ACHN (cell line): ENCODE measurements around the gene MRAP.
A peak's percentile ranks its signal among the peaks of the same experiment; 100 is the strongest.

ENCODE experiments used
- DNase-seq: peaks from one replicate; pipeline ENCODE4 v3.0.0-alpha.2; 2015
- in situ Hi-C: cut with HindIII; loops from 2 replicates; pipeline ENCODE4 v1.10.0; 2017; ENCODE audit warnings: low sequenced_read_pairs, low pct_ligation_motif_present, low pct_unique_long_range_greater_than_20kb

Gene MRAP

GRCh38 chr21:32316361-32317215 lies 17.9 kb downstream of the MRAP start:
- DNase-seq: no peak
- in situ Hi-C loops: no loop called here

DNA sequence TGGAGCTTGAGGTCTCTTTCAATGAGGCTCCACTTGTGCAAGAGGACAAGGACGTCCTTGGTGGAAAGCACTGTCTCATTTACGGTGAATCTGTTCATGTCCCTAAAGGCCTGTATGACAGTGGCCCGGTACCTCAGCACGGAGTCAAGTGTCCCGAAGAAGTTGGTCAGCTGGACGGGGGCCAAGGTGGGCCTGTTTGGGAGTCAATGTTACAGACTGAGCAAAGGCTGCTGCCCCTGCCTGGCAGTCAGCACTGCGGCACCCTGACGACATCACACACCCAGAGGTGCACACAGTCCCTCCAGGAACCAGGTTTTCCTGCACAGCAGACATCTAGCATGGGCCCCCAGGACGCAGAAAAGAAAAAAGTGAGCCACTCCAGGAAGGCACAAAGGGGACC lies 19.1 kb downstream of the MRAP start:
- in situ Hi-C loops: no loop called here
- no peak for DNase-seq

DNA sequence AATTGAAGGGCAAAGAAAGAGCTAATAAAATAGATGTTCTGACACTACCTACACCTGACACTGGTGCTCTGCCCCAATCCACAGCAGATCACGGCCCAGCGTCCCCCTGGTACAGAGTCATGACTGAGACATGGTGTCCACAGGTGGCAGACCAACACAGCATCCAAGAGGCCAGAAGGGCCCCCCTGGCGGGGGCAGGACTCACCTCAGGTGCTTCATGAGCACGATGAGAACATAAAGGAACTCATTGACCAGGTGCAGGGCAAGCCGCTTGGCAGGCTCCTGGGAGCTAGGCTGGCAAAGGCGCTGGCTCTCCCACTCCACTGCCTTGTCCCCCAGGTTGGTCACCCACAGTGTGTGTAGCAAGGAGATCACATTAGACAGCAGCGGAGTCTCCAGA lies 20.4 kb downstream of the MRAP start:
- DNase-seq: no peak
- in situ Hi-C loops: no loop called here

GRCh38 chr21:32320059-32320458 lies 21.4 kb downstream of the MRAP start:
- in situ Hi-C loops: no loop called here
- DNase-seq: no peak

DNA sequence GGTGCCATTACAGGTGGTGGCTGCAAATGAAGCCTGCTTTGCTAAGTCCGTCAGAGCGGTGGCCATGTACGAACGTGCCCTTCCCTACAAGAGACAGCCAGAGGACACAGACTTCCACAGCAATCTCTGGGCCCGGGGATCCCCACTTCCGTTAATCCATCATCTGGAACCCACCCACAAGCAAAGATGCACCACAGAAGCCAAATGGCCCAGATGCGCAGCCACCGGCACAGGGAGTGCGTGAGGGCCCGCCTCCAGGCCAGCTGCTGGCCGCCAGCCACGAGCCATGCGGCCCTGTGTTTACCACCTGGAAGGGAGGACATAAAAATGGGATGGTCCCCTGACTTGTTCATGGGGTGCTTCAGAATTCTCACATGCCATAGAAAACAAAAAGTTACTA lies 22.1 kb downstream of the MRAP start:
- in situ Hi-C loops: no loop called here
- DNase-seq: no peak

- no peak for DNase-seq
- in situ Hi-C loops: no loop called here
Observed at GRCh38 chr21:32321480-32321879, 22.8 kb downstream of the MRAP start.

GRCh38 chr21:32322103-32322502 lies 23.4 kb downstream of the MRAP start:
- in situ Hi-C loops: no loop called here
- DNase-seq: peak; percentile 69

- in situ Hi-C loops: no loop called here
- DNase-seq: peak; percentile 40
Observed at GRCh38 chr21:32322676-32323075, 24.0 kb downstream of the MRAP start.

- in situ Hi-C loops: no loop called here
- no peak for DNase-seq
Observed at GRCh38 chr21:32325706-32326105, 27.1 kb downstream of the MRAP start.

GRCh38 chr21:32328595-32328994 lies 29.9 kb downstream of the MRAP start:
- in situ Hi-C loops: no loop called here
- DNase-seq: no peak

GRCh38 chr21:32329331-32329730 lies 30.7 kb downstream of the MRAP start:
- DNase-seq: no peak
- in situ Hi-C loops: no loop called here

DNA sequence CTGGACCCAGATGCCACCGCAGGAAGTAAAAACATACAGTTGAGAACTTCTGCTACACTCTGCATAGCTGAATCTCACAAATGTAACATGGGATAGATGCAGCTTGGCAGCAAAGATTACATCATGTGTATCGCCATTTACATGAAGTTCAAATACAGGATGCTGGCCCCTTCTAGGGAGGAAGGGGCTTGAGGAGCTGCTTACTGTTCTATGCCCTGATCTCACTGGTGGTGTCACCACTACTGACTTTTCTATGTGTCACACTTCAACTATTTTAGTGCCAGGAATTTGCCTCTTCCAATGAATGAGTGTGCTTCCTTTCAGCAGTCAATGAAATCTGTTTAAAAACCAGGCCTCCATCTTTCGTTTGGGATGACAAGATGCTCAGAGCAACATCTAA lies 31.1 kb downstream of the MRAP start:
- no peak for DNase-seq
- in situ Hi-C loops: no loop called here

GRCh38 chr21:32330784-32331311 lies 32.2 kb downstream of the MRAP start:
- in situ Hi-C loops: no loop called here
- no peak for DNase-seq

- no peak for DNase-seq
- in situ Hi-C loops: no loop called here
Observed at GRCh38 chr21:32331444-32332305, 33.0 kb downstream of the MRAP start.

- in situ Hi-C loops: no loop called here
- DNase-seq: no peak
Observed at GRCh38 chr21:32332463-32332951, 33.9 kb downstream of the MRAP start.

DNA sequence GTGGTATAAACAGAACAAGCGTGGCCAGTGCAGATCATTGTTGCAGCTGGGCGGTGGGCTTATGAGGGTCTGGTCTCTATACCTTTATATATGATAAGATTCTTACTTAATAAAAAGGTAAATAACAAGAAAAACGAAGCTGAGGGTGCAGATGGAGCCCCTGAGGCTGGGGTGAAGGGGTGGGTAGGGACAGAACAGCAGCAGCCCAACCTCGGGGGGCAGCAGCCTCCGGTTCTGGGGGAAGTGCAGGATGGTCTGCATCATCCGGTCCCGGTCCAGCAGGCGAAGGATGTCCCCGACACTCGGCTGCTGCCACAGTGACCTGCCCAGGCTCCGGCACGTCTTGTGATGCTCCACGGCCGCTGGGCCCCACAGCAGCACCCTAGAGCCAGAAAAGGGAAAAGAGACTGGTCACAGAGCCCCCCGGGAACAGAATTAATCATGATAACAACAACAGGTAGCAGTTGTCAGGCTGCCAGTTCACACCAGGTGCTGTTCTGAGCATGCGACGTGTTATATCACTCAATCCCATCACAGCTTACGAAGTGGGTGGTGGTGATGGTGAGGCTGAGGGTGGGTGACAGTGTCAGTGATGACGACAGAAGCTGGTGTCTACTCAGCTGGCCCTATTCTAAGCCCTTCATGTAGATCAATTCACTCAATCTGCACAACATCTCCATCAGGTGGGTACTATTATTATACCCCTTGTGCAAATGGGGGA lies 35.5 kb downstream of the MRAP start:
- no peak for DNase-seq
- in situ Hi-C loops: no loop called here

DNA sequence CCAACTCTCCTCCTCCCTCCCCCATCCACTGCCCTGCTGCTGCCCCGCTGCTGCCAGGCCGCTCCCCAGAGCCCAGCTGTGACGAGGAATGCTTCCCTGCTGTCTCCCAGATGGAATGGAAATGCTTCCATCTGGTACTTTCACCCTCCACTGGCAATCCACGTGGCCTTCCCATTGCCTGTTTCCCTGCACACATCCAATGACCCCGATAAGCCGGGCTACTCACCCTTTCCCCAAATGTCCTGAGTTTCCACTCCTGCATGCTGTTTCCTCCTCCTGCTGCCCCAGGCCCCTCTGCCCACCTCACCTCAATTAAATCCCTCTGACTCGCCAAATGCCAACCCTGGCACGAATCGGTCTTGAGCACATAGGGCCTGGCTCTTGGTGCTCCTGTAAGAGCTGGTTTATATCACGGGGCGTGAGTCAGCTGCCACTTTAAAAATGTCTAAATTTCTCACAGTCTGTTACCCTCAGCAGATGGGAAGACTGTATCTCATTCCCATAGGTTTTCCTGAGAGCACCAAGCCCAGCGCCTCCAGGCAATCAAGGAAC lies 36.4 kb downstream of the MRAP start:
- no peak for DNase-seq

More for the DNA sequence above, 36.4 kb downstream of the MRAP start:
- in situ Hi-C loops: no loop called here
